ENCODE data around the gene FFAR3.

The FFAR3 gene

DNA sequence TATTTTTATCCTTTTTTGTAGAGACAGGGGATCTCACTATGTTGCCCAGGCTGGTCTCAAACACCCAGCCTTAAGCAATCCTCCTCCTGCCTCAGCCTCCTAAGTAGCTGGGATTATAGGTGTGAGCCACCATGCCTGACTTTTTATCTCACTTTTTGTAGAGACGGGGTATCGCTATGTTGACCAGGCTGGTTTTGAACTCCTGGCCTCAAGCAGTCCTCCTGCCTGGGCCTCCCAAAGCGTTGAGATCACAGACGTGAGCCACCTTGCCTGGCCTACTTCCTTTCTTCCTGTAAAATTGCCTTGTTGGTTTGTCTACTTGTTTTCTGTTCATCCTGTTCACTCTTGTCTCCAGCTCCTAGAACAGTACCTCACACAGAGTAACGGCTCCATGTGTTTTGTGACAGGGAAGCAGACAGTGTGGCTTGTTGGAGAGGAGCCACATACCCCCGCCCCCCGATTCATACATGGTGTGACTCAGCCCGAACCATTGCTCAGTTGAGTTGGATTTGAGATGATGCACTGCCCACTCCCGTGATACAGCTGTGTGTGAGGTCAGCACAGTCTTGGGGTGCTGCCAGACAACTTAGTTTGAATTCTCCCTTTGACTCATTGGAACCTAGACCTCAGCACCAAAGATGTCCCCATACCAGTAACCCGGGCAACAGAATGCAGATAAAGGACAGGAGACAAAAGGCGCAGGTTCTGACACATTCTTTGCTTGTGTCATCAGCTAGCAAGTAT lies 46.8 kb downstream of the FFAR3 start:
- DNase-seq, result no peak

DNA sequence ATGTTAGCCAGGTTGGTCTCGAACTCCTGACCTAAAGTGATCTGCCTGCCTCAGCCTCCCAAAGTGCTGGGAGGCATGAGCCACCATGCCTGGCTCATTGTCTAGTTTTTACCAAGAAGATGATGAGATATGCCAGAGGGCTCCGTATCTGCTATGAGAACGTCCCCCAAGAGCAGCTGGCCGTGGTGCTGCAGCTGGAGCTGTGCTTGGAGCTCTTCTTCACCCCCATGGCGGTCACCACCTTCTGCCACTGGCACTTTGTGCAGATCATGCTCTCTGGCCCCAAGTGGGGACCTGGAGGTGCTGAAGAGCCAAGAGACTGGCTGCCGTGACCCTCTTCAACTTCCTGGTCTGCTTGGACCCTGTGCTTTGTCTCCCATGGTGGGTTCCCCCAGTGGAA lies 49.4 kb downstream of the FFAR3 start:
- DNase-seq, result no peak

DNA sequence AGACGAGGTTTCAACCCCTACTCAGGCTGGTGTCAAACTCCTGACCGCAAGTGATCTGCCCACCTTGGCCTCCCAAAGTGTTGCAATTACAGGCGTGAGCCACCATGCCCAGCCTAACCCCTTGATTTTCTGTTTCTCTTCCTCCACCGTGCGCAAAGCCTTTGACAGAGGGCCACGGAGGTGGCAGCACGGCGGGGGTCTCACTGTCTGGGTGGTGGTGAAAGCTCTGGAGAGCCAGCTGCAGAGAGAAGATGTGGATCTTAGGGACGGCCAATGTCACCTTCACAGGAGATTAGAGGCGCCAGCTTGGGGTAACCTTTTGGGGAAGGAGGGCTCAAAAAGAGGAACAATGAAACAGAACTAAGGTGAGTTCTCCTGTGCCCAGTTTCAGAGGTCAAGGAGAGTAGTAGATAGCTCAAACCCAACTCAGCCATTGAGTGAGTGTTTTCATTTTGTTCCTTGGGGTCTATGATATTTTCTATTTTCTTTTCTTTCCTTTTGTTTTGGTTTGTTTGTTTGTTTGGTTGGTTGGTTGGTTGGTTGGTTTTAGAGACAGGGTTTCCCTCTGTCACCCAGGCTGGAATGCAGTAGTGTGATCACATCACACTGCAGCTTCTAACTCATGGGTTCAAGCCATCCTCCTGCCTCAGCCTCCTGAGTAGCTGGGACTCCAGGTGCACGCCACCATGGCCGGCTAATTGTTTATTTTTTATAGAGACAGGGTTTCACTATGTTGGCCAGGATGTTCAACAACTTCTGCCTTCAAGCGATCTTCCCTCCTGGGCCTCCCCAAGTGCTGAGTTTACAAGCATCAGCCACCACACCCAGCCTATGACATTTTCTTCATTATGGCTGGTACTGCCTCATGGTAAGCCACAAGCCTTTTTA lies 50.3 kb downstream of the FFAR3 start:
- DNase-seq, result no peak

DNA sequence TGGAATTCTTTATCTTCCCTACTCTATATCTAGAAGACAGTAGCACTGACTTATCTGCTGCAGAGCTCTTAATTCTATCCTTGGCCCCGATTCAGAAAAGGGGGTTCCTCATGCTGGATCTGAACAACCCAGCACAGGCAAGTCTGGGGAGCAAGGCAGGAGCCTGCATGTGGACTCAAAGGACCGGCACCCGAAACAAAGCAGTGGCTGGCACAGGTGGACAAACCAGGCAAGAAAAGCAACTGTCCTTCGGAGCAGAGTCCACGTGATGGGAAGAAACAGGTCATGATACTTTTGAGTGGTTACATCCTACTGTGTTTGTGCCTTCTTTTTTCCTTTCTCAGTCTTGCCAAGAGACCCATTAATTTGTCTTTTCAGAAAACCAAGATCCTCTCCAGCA lies 50.9 kb downstream of the FFAR3 start:
- no peak for DNase-seq

All from NCI-H1105 treated with DMSO at 0.1 percent for 48 hours (cell line).